Activated T-cell treated with anti-CD3 and anti-CD28 coated beads, Interleukin-2, amount 50 U/mL, for 48 hours (primary cell): ENCODE data around the gene STMN3.

Experiments used
- DNase-seq, 2 experiments: peaks; one replicate each; pipeline ENCODE4 v3.0.0-alpha.2; 2020

The STMN3 gene

DNA sequence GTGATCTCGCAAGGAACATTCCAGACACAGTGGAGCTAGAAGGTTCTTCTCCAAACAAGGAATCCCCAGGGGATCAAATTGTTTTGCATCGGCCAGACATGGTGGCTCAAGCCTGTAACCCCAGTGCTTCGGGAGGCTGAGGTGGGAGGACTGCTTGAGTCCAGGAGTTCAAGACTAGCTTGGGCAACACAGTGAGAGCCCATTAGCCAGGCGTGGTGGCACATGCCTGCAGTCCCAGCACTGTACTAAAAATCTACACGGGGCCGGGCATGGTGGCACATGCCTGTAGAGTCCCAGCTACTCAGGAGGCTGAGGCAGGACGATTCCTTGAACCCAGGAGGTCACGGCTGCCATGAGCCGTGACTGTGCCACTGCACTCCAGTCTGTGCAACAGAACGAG is 41.6 kb downstream of the STMN3 start:
- no peak for DNase-seq

- DNase-seq, result no peak
These were observed 42.4 kb downstream of the STMN3 start for GRCh38 chr20:63610581-63611435.

- DNase-seq, result no peak
These were observed 46.5 kb downstream of the STMN3 start for GRCh38 chr20:63606686-63607085.

DNA sequence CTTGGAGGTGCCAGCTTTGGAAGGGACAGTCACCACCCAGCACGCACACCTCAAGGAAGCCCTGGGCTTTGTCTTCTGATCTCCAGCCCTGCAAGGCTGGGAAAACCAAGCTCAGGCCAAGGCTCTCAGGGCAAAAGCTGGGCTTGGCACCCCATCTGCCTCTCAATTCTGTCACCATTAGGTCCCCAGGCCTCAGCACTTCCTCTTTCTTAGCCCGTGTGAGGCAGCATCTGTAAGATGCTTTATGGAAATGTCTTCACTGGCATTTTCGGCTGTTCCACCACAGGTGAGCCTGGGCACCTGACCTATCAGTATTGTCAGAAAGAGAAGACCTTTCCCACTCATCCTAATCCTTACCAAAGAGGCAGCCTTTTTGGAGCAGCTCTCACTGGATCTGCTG is 50.9 kb downstream of the STMN3 start:
- no peak for DNase-seq

DNA sequence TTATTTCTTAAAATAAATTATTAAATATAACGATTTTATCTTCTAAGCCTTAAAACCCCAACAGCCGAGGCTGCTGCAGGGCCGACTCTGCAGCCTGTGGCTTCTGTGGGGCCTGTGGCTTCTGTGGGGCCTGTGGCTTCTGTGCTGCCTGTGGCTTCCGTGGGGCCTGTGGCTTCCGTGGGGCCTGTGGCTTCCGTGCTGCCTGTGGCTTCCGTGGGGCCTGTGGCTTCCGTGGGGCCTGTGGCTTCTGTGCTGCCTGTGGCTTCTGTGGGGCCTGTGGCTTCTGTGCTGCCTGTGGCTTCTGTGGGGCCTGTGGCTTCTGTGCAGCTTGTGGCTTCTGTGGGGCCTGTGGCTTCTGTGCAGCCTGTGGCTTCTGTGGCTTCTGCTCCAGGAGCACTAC is 51.5 kb downstream of the STMN3 start:
- DNase-seq, result peak in 1 of 2 experiments; percentile 28

DNA sequence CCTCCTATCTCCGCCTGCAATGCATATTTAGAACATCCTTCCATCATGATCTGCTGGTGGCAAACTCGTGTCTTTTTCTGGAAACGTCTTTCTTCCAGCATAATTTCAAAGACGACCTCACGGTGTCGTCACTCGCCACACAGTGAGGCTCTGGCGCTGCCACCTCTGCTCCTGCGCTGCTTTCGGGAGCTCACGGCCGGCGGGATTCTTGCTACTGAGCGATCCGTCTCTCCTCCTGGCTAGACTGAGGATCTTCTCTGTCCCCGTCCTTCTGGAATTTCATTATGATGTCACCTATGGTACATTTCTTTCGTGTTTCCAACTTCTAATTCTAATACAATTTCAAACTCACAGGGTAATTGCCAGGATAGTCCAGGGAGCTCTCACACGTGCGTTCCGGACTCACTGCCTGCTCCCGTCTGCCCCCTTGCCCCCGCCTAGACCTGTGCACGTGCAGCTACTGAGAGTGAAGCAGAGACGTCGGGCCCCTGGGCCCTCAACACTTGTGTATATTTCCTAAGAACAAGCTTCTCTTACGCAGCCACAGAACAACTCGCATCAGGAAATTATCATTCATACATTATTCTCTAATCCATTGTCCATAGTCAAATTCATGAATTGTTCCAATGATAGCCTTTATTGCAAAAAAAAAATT is 53.7 kb downstream of the STMN3 start:
- no peak for DNase-seq

DNA sequence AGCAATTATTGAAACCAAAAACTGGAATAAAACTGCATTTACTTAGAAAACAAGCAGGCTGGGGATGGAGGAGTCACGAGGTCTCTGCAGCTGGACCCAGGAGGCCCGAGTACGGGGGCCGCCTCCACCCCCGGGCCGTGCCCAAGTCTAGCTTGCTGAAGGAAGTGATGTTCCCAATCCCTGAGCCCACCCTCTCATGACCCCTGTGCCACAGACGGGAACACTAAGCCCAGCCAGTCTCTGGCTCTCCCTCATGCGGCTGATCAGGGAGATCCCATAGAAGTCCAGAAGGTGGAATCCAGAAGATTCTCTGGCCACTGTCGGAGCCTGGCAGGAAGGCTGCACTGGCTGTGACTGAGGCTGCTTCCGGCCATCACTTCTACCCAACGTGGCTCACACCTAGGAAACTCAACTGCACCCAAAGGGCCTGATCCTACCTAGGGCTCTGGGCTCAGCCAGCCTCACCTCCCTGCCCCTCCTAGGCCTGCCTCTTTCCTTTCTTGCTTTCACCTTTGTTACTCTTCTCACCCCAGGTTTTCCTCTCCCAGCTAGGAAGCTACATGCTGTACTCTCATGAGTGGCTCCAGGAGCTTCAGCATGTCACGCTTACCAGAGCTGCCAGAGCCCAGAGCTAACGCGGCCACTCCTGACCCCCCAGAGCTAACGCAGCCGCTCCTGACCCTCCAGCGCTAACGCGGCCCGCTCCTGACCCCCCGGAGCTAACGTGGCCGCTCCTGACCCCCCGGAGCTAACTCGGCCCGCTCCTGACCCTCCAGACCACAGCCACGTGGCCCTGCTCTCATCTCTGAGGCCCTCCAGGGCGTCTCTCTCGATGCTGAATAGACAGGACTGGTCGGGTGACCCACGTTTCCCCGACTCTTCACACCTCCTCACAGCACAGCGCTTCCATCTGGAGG is 54.5 kb downstream of the STMN3 start:
- DNase-seq, result no peak

DNA sequence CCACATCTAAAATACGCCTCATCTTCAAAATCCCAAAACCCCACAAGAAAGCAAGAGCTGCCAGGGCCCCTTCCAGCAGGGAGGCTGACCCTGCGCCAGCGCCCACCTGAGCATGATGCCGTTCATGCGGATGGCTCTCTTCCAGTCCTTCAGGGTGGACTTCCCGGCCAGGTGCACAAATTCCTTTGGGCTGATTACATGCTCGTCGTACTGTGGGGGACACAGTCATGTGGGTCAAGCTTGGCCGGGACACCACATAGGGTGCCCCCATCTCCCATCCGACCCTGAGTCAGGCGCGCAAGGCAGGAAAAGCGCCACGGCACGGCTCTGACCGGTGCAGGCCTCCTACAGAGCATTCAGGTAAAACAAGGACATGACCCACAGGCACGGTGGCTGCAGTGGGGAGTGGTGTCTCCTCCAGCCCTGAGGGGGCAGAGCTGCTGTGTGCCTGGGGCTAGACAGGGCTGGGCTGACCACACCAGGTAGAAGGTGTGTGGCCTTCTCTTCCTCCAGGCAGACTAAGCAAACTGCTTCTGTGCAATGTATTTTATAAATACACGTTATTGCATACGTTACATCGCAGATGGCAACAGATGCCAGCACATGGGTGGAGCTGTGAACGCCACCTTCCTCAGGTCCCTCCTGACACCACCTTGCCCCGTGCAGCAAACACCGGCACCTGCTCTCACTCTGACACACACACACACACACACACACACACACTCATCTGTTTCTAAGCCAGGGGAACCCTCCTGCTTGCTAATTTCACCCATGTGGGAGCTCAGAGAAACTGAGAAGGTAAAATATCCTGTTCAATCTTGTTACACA is 55.4 kb downstream of the STMN3 start:
- DNase-seq, result no peak

GRCh38 chr20:63596423-63596822 is 56.8 kb downstream of the STMN3 start:
- DNase-seq, result no peak

GRCh38 chr20:63595416-63596127 is 57.7 kb downstream of the STMN3 start:
- DNase-seq, result no peak

- DNase-seq, result no peak
These were observed 59.1 kb downstream of the STMN3 start for GRCh38 chr20:63594043-63594561.

DNA sequence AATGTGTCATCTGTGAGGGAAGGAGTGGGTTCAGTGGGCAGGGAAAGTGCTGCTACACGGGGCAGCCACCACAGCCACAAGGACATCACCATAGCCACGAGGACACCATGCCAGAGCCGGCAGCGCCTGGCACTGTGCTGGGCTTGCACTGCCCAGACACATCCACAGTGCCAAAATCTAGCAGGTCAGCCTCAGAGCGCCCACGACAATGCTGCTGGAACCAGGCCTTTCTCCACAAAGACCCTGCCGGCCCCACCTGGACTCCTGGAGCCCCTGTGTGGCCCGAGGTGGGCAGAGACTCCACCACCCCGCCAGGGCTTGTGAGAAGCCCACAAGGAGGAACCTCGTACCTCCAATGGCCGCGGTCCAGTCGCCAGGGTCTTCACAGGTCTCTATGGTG is 60.6 kb downstream of the STMN3 start:
- no peak for DNase-seq

- DNase-seq, result no peak
These were observed 61.4 kb downstream of the STMN3 start for GRCh38 chr20:63591786-63592355.

DNA sequence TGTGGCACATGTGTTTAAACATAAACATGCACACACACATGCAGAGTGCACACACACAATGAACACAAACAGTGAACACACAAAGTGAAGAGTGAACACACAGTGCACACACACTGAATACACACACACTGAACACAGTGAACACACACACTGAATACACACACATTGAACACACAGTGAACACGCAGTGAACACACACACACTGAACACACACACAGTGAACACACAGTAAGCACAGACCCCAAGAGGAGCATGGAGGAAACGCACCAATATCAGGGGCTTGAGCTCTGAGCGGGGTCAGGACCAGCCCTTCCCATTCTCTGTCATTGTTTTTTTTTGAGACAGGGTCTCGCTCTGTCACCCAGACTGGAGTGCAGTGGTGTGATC is 62.1 kb downstream of the STMN3 start:
- DNase-seq, result no peak

DNA sequence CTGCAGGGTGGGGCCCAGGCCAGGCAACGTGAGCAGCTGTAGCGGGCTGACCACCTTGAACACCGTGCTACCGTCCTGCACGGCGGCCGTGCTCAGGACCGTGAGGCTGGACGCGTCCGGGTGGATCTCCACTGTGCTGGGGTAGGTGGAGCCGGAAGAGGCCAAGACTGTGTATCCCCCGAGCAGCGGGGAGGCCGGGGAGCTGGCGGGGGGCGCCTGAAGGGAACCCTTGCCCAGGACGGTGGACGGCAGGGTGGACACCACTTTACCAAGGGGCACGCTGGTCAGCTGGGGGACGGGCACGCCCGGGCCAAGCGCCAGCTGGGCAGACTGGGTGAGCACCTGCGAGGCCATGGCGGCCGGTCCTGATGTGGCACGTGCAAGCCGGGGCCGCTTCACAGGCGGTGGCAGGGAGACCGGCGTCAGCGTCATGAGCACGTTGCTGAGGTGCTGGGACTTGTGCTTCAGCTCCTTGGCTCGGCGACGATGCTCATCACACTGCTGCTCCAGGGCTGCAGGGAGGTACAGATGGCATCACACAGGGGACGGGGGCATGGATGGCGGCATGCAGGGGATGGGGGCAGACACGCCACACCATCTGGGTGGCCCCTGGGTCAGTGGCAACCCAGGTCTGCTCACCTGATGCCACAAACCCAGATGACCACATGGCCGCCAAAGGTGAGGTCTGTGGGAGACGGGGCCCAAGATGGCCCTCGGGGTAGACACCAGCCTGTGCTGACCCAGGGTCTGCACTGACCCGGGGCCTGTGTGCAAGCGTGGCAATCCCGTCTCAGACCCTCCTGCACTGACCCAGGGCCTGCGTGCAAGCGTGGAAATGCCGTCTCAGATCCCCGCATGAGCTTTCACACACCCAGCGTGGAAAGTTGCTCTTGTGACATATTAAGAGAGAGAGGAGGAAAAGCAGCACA is 62.7 kb downstream of the STMN3 start:
- DNase-seq, result no peak
